Dermis blood vessel endothelial cell (primary cell): Measurements from ENCODE around the gene PRKAG2. TPM values are rescaled to one million over a fixed set of nuclear protein-coding genes. Genes with fewer than 3 reads are reported as not detected.

Experiments used
- DNase-seq: peaks from one replicate; pipeline ENCODE4 v3.0.0; 2010
- total RNA-seq: library from RNA; depleted of rRNA; stranded (reverse); fragments of >200 nt; gene quantifications from 2 replicates; pipeline ENCODE4 v1.2.3, GENCODE V29; 2014

Gene PRKAG2
- total RNA-seq, 1 donor from 2014 or later, result 16.8 TPM

GRCh38 chr7:151814400-151815009 is 62.4 kb downstream of the PRKAG2 start:
- DNase-seq, result no peak

- no peak for DNase-seq
Measured at GRCh38 chr7:151813997-151814396, 62.9 kb downstream of the PRKAG2 start.

GRCh38 chr7:151813445-151813844 is 63.5 kb downstream of the PRKAG2 start:
- no peak for DNase-seq

- no peak for DNase-seq
Measured at GRCh38 chr7:151812967-151813366, 63.9 kb downstream of the PRKAG2 start.

- no peak for DNase-seq
Measured at GRCh38 chr7:151810441-151811232, 66.3 kb downstream of the PRKAG2 start.

GRCh38 chr7:151809864-151810170 is 67.1 kb downstream of the PRKAG2 start:
- no peak for DNase-seq

- DNase-seq, result no peak
Measured at GRCh38 chr7:151809146-151809863, 67.6 kb downstream of the PRKAG2 start.

- DNase-seq, result peak; percentile 22
Measured at GRCh38 chr7:151808400-151809145, 68.3 kb downstream of the PRKAG2 start.

GRCh38 chr7:151807846-151808245 is 69.1 kb downstream of the PRKAG2 start:
- DNase-seq, result no peak

- no peak for DNase-seq
Measured at GRCh38 chr7:151806952-151807775, 69.8 kb downstream of the PRKAG2 start.

- no peak for DNase-seq
Measured at GRCh38 chr7:151806204-151806603, 70.7 kb downstream of the PRKAG2 start.

- no peak for DNase-seq
Measured at GRCh38 chr7:151805191-151805590, 71.7 kb downstream of the PRKAG2 start.

- DNase-seq, result no peak
Measured at GRCh38 chr7:151804756-151805155, 72.2 kb downstream of the PRKAG2 start.

- no peak for DNase-seq
Measured at GRCh38 chr7:151803841-151804240, 73.1 kb downstream of the PRKAG2 start.

- no peak for DNase-seq
Measured at GRCh38 chr7:151802469-151802846, 74.5 kb downstream of the PRKAG2 start.

GRCh38 chr7:151801782-151802468 is 75.0 kb downstream of the PRKAG2 start:
- DNase-seq, result no peak

GRCh38 chr7:151801291-151801690 is 75.6 kb downstream of the PRKAG2 start:
- no peak for DNase-seq

GRCh38 chr7:151800861-151801260 is 76.1 kb downstream of the PRKAG2 start:
- DNase-seq, result no peak

- no peak for DNase-seq
Measured at GRCh38 chr7:151800391-151800790, 76.5 kb downstream of the PRKAG2 start.

- no peak for DNase-seq
Measured at GRCh38 chr7:151799506-151799905, 77.4 kb downstream of the PRKAG2 start.

- no peak for DNase-seq
Measured at GRCh38 chr7:151798851-151799448, 78.0 kb downstream of the PRKAG2 start.
